NOMO-1 treated with DMSO at 0.1 percent for 48 hours (cell line): ENCODE results near the gene SMPD3.
A peak's percentile ranks its signal among the peaks of the same experiment; 100 is the strongest.

Experiments used
- DNase-seq: peaks from one replicate; lab custom pipeline; 2025; ENCODE audit not compliant: unreplicated experiment; lab: John Stamatoyannopoulos, UW

SMPD3 gene

GRCh38 chr16:68359398-68360191, 88.7 kb downstream of the SMPD3 start:
- DNase-seq = no peak

- no peak for DNase-seq
Measured at GRCh38 chr16:68358951-68359350, 89.4 kb downstream of the SMPD3 start.

GRCh38 chr16:68357923-68358322, 90.4 kb downstream of the SMPD3 start:
- DNase-seq = no peak

GRCh38 chr16:68357521-68357922, 90.8 kb downstream of the SMPD3 start:
- DNase-seq = no peak

- no peak for DNase-seq
Measured at GRCh38 chr16:68356919-68357286, 91.4 kb downstream of the SMPD3 start.

- peak; percentile 62 for DNase-seq
Measured at GRCh38 chr16:68356249-68356918, 91.9 kb downstream of the SMPD3 start.

- no peak for DNase-seq
Measured at GRCh38 chr16:68355447-68356248, 92.7 kb downstream of the SMPD3 start.

- DNase-seq = no peak
Measured at GRCh38 chr16:68354816-68355215, 93.5 kb downstream of the SMPD3 start.

GRCh38 chr16:68353366-68353765, 94.9 kb downstream of the SMPD3 start:
- DNase-seq = no peak

- DNase-seq = no peak
Measured at GRCh38 chr16:68351991-68352431, 96.3 kb downstream of the SMPD3 start.

- DNase-seq = no peak
Measured at GRCh38 chr16:68351463-68351862, 96.8 kb downstream of the SMPD3 start.

GRCh38 chr16:68350813-68351350, 97.4 kb downstream of the SMPD3 start:
- no peak for DNase-seq

GRCh38 chr16:68349838-68350410, 98.4 kb downstream of the SMPD3 start:
- DNase-seq = no peak

GRCh38 chr16:68348639-68349445, 99.5 kb downstream of the SMPD3 start:
- no peak for DNase-seq

- DNase-seq = no peak
Measured at GRCh38 chr16:68347605-68348004, 100.7 kb downstream of the SMPD3 start.

- no peak for DNase-seq
Measured at GRCh38 chr16:68346892-68347480, 101.3 kb downstream of the SMPD3 start.

- DNase-seq = no peak
Measured at GRCh38 chr16:68345958-68346635, 102.2 kb downstream of the SMPD3 start.

GRCh38 chr16:68345351-68345810, 102.9 kb downstream of the SMPD3 start:
- DNase-seq = no peak

- DNase-seq = no peak
Measured at GRCh38 chr16:68344252-68344651, 104.1 kb downstream of the SMPD3 start.
